Stimulated activated CD4-positive, alpha-beta T cell treated with anti-CD3 and anti-CD28 coated beads, Interleukin-2, amount 100 ng/mL, for 48 hours (primary cell): Measurements from ENCODE around the gene CD72.

Source experiments
- DNase-seq, 2 donors: peaks; one replicate each; pipeline ENCODE4 v3.0.0-alpha.2; 2020

The CD72 gene, protein sequence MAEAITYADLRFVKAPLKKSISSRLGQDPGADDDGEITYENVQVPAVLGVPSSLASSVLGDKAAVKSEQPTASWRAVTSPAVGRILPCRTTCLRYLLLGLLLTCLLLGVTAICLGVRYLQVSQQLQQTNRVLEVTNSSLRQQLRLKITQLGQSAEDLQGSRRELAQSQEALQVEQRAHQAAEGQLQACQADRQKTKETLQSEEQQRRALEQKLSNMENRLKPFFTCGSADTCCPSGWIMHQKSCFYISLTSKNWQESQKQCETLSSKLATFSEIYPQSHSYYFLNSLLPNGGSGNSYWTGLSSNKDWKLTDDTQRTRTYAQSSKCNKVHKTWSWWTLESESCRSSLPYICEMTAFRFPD

GRCh38 chr9:35618325-35618727, at the start of gene CD72:
CD72 (minus strand) TSS chr9:35618413; CDS start chr9:35618303, 110 bp downstream.
- DNase-seq, result no peak

GRCh38 chr9:35667939-35668338, 49.7 kb upstream of the CD72 start:
- DNase-seq, result no peak

DNA sequence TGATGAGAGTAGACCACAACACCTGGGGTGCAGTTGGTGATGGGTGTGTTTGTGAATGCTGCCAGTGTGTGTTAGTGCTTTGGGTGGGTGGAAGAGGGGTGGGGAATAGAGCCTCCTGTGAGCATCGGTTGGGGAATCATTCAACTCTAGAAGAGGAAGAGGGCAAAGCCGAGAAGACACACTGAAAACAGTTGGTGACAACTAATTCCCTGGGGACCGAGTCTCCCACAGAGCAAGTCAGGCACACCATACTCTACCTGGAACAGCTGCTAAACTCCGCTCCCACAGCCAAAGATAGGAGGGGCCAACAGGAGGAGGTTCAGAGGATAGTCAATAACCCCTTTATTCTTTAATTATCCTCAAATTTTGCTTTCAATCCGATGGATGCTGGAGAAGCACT, 48.3 kb upstream of the CD72 start:
- DNase-seq, result no peak

GRCh38 chr9:35666045-35666444, 47.8 kb upstream of the CD72 start:
- no peak for DNase-seq

DNA sequence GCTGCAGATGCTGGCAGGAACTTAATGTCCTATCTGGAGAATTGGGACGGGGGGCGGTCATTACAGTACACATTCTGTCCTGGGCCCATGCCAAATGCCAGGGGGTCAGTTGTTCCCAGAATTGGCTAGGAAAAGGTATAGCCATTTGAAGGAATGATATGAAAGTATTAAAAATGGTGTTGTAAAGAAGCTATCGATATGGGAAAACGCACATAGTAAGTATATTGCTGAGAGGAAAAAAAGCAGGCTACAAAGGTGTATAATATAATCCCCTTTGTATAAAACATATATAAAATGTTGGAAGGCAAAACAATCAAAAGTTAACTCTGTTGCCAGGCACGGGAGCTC, 47.2 kb upstream of the CD72 start:
- DNase-seq, result no peak

DNA sequence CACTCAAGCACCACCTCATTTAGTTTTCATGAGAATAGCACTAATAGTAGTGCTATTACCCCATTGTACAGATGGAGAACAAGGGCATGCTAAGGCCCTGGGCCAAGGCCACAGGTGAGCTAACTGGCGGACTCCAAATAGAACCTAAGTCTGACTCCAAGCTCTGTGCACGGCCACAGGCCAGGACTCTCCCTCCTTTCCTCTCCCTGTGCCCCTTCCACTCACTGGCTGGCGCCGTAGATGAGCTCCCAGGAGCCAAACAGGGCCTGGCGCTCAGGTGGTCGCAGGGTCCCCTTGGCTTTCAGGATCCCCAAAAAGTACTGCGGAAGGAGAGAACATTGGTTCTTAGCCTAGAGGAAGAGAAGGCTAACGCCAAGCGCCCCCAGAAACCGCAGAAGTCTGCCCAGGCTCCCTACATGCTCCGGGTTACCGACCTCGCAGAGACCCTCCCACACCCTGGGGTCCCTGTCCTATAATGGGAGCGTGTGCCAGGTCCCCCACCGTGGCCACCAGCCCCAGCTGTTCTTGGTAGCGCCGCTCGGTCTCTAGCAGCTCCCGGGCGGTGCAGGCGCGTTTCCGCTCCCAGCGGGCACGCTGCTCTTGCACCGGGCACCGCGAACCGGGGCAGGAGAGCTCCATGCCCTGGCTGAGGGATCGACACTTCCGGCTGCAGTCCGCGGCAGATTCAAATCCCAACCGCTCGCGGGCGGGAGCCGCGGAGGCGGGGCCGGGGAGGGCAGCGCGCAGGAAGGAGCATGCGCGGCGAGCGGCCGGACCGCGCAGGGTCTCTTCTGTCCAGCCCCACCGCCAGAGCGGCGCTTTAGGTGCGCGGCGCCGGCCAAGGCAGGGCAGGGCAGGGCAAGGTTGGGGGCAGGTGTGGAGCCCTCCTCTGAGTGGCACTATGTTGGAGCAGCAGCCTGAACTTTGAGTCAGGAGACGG, 46.6 kb upstream of the CD72 start, which contains the start of gene ARHGEF39:
Gene ARHGEF39 (minus strand): TSS at position 665 of the 940 bp plus-strand sequence. CDS start 26 bp downstream, at position 639.
- peak; percentile 65 to 71 for DNase-seq

GRCh38 chr9:35662437-35662836, 44.2 kb upstream of the CD72 start:
- no peak for DNase-seq

GRCh38 chr9:35661756-35662350, 43.6 kb upstream of the CD72 start:
- DNase-seq, result no peak

DNA sequence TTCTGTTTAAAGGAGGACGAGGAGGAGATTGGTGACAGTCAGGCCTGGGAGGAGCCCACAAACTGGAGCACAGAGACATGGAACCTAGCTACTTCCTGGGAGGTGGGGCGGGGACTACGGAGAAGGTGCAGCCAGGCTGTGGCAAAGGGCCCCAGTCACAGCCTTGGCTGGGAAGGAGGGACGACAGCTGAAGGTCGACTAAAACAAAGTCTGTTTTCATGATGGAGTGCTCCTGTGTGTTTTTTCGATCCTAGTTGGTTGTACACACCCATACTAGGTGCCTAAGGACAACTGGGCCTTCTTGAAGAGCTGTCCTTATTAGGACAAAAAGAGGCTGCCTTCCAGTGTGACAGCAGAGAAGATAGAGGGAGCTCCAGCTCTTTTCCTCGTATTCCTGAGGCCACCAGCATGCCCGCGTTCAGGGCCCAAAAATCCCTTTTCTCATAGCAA, 42.8 kb upstream of the CD72 start:
- DNase-seq, result no peak

GRCh38 chr9:35659340-35659739, 41.1 kb upstream of the CD72 start:
- DNase-seq, result no peak

DNA sequence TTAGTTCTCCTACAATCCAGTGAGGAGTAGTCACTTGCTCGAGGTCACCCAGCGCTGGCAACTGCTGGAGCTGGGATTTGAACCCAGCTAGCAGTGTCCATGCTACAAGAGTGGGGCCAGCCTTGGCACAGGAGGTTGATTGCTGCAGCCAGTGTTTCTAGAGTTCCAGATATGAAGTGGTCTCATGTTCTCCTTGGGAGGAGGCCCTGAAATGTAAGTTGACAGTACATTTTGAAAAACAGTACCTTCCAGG, 40.7 kb upstream of the CD72 start:
- no peak for DNase-seq

- peak; percentile 75 to 80 for DNase-seq
These were observed 40.1 kb upstream of the CD72 start, which contains the start of gene CCDC107 for GRCh38 chr9:35658137-35658967. CCDC107 (plus strand) TSS chr9:35658292; CDS start chr9:35658380, 88 bp downstream.

GRCh38 chr9:35657546-35658136, 39.4 kb upstream of the CD72 start, which contains the start of gene RMRP:
RMRP (minus strand) TSS chr9:35658019.
- peak; percentile 90 to 92 for DNase-seq

- no peak for DNase-seq
These were observed 38.8 kb upstream of the CD72 start for GRCh38 chr9:35656831-35657545.

- DNase-seq, result no peak
These were observed 38.1 kb upstream of the CD72 start for GRCh38 chr9:35656348-35656747.

- DNase-seq, result no peak
These were observed 35.4 kb upstream of the CD72 start for GRCh38 chr9:35653611-35654010.

DNA sequence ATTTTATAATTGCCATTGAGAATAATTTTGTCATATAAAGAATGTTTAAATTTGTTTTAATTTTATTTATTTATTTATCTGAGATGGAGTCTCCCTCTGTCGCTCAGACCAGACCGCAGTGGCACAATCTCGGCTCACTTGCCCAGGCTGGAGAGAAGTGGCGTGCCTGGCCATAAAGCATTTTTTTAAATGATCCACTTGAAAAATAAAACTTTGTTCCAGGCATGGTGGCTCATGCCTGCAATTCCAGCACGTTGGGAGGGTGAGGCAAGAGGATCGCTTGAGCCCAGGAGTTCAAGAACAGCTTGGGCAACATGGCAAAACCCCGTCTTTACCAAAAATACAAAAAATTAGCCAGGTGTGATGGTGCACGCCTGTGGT, 34.6 kb upstream of the CD72 start:
- no peak for DNase-seq

DNA sequence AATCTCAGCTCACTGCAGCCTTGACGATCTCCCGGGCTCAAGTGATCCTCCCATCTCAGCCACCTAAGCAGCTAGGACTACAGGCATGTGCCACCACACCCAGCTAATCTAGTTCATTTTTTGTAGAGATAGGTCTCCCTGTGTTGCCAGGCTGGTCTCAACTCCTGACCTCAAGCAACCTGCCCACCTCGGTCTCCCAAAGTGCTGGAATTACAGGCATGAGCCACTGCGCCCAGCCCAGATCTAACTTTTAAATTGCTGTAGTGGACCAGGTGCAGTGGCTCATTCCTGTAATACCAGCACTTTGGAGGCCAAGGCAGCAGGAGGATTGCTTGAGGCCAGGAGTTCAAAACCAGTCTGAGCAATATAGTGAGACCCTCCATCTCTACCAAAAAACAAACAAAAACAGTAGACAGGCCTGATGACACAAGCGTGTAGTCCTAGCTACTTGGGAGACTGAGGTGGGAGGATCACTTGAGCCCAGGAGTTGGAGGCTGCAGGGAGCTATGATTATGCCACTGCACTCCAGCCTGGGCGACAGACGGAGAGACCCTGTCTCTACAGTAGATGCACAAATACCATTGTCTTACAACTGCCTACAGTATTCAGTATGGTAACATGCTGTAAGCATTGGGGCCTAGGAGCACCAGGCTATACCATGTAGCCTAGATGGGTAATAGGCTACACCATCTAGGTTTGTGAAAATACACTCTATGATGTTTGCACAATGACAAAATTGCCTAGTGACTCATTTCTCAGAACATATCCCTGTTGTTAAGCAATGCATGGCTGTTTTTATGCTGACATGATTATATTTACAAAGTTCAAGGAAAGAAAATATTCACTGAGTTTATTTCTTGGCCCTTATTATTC, 34.0 kb upstream of the CD72 start:
- no peak for DNase-seq

DNA sequence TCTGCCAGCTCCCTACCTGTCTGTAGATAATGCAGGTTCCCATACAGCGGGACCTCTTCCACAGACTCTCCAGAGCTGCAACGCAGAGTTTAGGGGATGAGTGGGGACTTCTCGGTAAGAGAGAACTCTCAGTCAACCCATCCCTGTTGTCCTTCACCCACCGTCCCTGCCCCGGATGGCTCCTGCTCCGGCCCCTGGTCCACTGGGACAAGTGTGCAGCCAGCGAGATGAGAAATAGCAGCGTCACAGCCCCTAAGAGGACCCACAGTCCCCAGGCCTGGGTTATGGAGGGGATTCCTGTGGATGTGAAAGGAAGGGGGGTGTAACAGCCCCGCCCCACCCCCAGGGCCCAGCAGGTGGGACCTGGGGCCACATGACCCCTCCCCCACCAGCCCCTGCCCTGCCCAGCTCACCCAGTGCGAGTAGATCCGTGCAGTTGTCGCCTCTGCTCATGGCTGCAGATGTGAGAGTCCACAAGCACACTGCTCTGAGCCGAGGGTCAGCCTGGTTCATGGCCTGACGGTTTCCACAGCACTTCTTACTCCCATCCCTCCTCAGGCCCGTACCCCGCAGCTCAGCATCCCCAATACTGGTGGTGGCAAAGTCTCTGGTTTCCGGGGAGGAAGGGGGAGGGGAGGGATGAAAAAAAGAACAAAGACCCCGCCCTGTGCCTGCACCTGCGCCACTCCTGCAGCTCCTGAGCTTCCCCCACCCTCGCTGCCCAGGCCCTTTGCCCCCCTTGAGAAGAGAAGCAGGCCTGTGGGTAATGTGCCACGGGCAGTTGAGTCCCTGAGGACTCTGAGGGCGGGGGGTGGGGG, 32.3 kb upstream of the CD72 start, which contains the start of gene SIT1:
Gene SIT1 (minus strand): TSS at position 591 of the 818 bp plus-strand sequence. CDS start 78 bp downstream, at position 513.
- DNase-seq, result peak in 1 of 2 donors; percentile 28
